Umbilical cord (tissue), 2 donors: ENCODE data around the gene ACAT2. TPM values are rescaled to one million over a fixed set of nuclear protein-coding genes. Genes with fewer than 3 reads are reported as not detected.
"Not testable (repeated sequence)": the region's sequence is repeated elsewhere in the genome, so short reads cannot be mapped to it uniquely, and the experiment has no call there.

Experiments used
- DNase-seq: peaks from one replicate; pipeline ENCODE4 v3.0.0-alpha.2; 2015; ENCODE audit warnings: low spot score
- total RNA-seq: library from RNA; depleted of rRNA; stranded (reverse); fragments of >200 nt; gene quantifications from one replicate; pipeline ENCODE4 v1.2.3, GENCODE V29; 2014; ENCODE audit warnings: low replicate concordance; ENCODE audit not compliant: insufficient read depth

Gene ACAT2
- total RNA-seq, 1 donor from 2014 or later, result 26.5 TPM

- no peak for DNase-seq
Observed at GRCh38 chr6:159730332-159730676, 31.5 kb upstream of the ACAT2 start.

DNA sequence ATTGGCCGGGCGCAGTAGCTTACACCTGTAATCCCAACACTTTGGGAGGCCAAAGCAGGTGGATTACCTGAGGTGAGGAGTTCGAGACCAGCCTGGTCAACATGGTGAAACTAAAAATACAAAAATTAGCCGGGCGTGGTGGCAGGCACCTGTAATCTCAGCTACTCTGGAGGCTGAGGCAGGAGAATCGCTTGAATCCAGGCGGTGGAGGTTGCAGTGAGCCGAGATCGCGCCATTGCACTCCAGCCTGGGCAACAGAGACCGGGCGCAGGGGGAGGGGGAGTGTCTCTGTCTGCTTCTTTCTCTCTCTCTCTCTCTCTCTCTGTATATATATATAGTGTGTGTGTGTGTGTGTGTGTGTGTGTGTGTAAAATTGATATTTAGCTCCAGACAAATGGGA lies 29.3 kb upstream of the ACAT2 start:
- DNase-seq, result not testable (repeated sequence)

- DNase-seq, result not testable (repeated sequence)
Observed at GRCh38 chr6:159733395-159733794, 28.4 kb upstream of the ACAT2 start.

GRCh38 chr6:159736908-159737307 lies 24.9 kb upstream of the ACAT2 start:
- DNase-seq, result no peak

GRCh38 chr6:159739341-159739740 lies 22.5 kb upstream of the ACAT2 start:
- no peak for DNase-seq

DNA sequence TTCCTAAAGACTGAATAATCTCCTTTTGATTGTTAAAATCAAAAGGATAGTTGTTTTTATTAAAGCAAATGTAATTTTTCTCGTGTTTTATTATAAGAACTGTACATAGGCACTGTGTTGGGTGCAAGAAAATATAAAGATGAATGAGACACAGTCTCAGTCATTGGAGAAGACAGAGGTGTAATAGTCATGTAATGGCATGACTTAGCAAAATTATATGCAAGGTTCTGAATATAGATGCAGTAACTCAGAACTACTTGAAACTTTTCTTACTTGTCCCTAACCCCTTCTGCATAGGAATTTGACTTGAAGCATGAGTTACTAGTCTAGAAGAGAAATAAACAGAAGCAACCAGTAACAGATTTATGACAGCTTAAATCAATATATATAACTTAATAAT lies 19.7 kb upstream of the ACAT2 start:
- DNase-seq, result no peak

- no peak for DNase-seq
Observed at GRCh38 chr6:159745081-159745480, 16.8 kb upstream of the ACAT2 start.

DNA sequence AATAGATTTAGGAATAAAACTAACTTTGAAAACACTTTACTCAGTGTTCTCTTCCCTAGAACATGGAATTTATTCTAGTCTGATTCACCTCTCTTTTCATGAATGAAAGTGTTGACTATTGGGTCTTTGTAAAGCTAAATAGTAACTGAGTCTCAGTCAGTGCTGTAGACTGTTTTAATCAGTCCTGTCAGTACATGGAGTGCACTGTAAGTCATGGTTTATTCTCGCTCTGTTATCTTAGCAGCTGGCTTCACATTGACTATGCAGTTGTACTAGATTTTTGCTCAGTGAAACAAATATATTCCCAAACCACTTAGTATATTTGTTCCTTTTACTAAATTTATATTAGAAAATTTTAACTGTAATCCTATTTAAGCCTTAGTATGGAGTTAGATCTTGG lies 15.1 kb upstream of the ACAT2 start:
- DNase-seq, result no peak

DNA sequence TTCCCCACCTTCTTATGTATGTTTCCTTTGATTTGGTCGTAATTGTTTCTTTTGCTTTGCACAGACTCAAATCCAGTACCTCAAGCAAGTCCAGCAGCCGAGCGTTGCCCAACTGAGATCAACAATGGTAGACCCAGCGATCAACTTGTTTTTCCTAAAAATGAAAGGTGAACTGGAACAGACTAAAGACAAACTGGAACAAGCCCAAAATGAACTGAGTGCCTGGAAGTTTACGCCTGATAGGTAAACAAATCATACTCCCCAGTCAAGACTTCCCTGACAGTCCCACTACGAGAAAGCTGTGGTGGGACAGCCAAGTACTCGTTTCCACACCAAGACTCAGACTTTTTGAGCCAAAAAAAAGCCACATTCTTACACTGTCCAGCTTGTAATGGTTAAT lies 13.7 kb upstream of the ACAT2 start:
- DNase-seq, result not testable (repeated sequence)

DNA sequence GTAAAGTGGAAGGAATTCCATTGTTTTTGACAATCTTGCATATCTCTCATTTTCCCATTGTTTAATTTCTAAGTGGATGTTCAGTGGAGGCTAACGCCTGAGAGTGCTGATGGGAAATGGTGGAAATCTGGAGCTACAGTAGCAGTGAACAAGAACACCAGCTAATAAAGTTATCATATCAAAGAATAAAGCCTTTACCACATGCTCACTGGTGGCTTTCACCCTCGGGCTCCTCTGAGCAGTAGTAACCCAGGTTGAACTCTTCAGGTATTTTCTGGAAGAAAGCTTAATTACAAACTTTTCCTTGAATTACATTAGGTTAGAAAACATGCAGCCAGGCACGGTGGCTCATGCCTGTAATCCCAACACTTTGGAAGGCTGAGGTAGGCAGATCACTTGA lies 10.4 kb upstream of the ACAT2 start:
- DNase-seq, result no peak

GRCh38 chr6:159753081-159753872 lies 8.6 kb upstream of the ACAT2 start:
- DNase-seq, result no peak

GRCh38 chr6:159754401-159754800 lies 7.4 kb upstream of the ACAT2 start:
- no peak for DNase-seq

DNA sequence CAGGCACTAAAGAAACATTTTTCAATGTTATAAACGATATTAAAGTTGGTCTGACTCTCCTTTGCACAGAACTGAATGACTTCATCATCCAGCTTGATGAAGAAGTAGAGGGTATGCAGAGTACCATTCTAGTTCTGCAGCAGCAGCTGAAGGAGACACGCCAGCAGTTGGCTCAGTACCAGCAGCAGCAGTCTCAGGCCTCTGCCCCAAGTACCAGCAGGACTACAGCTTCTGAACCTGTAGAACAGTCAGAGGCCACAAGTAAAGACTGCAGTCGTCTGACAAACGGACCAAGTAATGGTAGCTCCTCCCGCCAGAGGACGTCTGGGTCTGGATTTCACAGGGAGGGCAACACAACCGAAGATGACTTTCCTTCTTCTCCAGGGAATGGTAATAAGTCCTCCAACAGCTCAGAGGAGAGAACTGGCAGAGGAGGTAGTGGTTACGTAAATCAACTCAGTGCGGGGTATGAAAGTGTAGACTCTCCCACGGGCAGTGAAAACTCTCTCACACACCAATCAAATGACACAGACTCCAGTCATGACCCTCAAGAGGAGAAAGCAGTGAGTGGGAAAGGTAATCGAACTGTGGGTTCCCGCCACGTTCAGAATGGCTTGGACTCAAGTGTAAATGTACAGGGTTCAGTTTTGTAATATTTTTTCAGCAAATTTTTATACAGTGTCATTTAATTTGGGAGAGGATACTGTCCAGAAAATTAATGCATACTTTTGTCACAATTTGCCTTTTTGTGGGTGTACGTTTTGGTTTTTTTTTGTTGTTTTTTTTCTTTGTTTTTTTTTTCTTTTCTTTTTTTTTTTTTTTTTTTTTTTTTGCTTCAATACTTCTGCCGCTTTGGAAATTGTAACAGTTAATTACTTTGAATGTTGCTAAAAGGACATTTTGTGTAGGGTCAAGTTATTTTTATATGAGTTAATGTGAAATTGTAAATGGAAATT lies 6.6 kb upstream of the ACAT2 start:
- no peak for DNase-seq

DNA sequence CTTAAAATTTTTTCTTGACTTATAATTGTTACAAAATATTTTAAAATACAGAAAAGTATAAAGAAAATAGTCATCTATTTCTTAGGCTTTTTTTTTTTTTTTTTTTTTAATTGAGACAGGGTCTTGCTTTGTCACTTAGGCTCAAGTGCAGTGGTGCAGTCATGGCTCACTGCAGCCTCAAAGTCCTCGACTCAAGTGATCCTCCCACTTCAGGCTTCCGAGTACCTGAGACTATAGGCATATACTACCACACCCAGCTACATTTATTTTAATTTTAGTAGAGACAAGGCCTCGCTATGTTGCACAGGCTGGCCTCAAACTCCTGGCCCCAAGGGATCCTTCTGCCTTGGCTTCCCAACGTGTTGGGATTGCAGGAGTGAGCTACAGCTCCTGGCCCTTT lies 5.3 kb upstream of the ACAT2 start:
- no peak for DNase-seq

DNA sequence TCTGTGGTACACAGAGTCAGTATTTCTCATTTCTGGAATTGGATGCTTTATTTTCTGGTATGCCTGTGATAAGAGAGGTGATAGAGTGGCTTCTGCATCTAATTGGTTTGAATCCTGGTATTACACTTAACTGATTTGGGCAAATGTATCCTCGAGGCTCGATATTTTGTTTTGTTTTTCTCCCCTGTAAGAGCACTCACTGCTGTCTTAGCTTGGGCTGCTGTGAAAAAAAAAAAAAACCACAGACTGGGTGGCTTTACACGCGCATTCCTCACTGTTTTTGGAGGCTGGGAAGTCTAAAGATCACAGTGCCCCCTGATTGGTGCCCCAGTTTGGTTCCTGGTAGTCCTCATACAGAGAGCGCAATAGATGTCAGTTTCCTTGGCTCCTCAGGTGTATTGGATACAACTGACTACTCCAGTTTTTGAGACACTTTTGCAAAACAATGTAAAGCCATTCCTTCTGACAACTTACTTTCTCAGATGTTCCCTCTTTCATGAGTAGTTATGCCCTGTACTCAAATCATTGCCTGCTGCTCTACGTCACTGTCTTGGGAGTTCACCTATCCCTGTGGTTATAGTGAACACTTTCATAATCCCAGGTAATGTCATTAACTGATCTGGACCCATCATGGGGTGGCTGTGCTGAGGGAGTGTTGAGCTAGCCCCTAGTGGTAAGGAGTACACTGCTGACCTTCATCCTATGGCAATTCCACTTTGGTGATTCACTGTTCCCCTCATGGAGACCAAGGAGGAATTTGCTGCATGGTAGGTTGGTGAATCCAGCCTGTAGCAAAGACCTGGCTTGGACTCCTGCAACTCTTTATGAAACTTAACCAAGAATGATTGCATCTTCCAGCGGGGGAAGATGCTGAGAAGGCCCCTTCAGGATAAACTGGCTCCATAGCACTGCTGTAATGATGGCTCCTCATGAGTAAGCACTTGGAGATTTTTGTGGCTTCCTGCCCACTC lies 3.5 kb upstream of the ACAT2 start:
- DNase-seq, result no peak

DNA sequence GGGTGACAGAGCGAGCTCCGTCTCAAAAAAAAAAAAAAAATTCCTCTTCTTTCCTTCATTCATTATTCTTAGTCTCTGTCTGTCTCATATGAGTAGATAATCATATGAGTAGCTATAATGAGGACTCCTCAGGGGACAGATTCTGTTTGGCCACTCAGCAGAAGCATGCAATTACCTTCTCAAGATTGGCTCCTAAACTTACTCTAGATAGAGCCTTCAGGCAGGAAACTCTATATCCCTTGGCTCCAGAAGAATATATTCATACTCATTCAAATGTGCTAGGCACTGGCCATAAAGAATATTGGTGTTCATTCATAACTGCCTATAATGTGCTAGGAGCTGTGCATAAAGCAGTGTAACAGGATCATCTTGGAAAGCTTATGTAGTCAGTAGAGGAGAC lies 2.2 kb upstream of the ACAT2 start:
- DNase-seq, result no peak

- peak; percentile 10 for DNase-seq
Observed at GRCh38 chr6:159760602-159761057, 1.2 kb upstream of the ACAT2 start.

GRCh38 chr6:159761129-159761872 lies 544 bp upstream of the ACAT2 start:
- DNase-seq, result no peak

GRCh38 chr6:159762681-159763293 lies 942 bp downstream of the ACAT2 start:
- no peak for DNase-seq

GRCh38 chr6:159766906-159767305 lies 5.1 kb downstream of the ACAT2 start:
- DNase-seq, result no peak
